ENCODE results near the gene ZDHHC8.
A peak's percentile ranks its signal among the peaks of the same experiment; 100 is the strongest.
"Not testable (repeated sequence)": the region's sequence is repeated elsewhere in the genome, so short reads cannot be mapped to it uniquely, and the experiment has no call there.

ZDHHC8 gene

GRCh38 chr22:20155330-20156041, 23.9 kb downstream of the ZDHHC8 start:
- peak; percentile 61 for DNase-seq (ENCODE audit: low read depth)
- H3K4me3 ChIP-seq (ENCODE audit: control insufficient read depth, low read depth, low read length), result peak overlapping the region; percentile 47
- TF ChIP-seq CTCF (conservative IDR thresholded peaks at IDR 0.05; ENCODE audit: control insufficient read depth, insufficient read depth, low read depth, low read length), result no peak

- TF ChIP-seq CTCF (conservative IDR thresholded peaks at IDR 0.05; ENCODE audit: control insufficient read depth, insufficient read depth, low read depth, low read length), result no peak
- DNase-seq (ENCODE audit: low read depth), result no peak
- no peak overlapping the region for H3K4me3 ChIP-seq (ENCODE audit: control insufficient read depth, low read depth, low read length)
Measured at GRCh38 chr22:20156042-20156389, 24.4 kb downstream of the ZDHHC8 start.

- peak; percentile 92 for TF ChIP-seq CTCF (conservative IDR thresholded peaks at IDR 0.05; ENCODE audit: control insufficient read depth, insufficient read depth, low read depth, low read length)
- peak; percentile 65 for DNase-seq (ENCODE audit: low read depth)
- H3K4me3 ChIP-seq (ENCODE audit: control insufficient read depth, low read depth, low read length), result no peak overlapping the region
Measured at GRCh38 chr22:20156611-20157429, 25.2 kb downstream of the ZDHHC8 start.

GRCh38 chr22:20157430-20158183, 26.0 kb downstream of the ZDHHC8 start:
- H3K4me3 ChIP-seq (ENCODE audit: control insufficient read depth, low read depth, low read length), result no peak overlapping the region
- DNase-seq (ENCODE audit: low read depth), result no peak
- TF ChIP-seq CTCF (conservative IDR thresholded peaks at IDR 0.05; ENCODE audit: control insufficient read depth, insufficient read depth, low read depth, low read length), result no peak

GRCh38 chr22:20158391-20159036, 26.9 kb downstream of the ZDHHC8 start:
- TF ChIP-seq CTCF (conservative IDR thresholded peaks at IDR 0.05; ENCODE audit: control insufficient read depth, insufficient read depth, low read depth, low read length), result no peak
- no peak for DNase-seq (ENCODE audit: low read depth)
- no peak overlapping the region for H3K4me3 ChIP-seq (ENCODE audit: control insufficient read depth, low read depth, low read length)

GRCh38 chr22:20159076-20159475, 27.5 kb downstream of the ZDHHC8 start:
- no peak for DNase-seq (ENCODE audit: low read depth)
- TF ChIP-seq CTCF (conservative IDR thresholded peaks at IDR 0.05; ENCODE audit: control insufficient read depth, insufficient read depth, low read depth, low read length), result no peak
- no peak overlapping the region for H3K4me3 ChIP-seq (ENCODE audit: control insufficient read depth, low read depth, low read length)

- not testable (repeated sequence) for H3K4me3 ChIP-seq (ENCODE audit: control insufficient read depth, low read depth, low read length); DNase-seq (ENCODE audit: low read depth)
Measured at GRCh38 chr22:20159531-20159930, 27.9 kb downstream of the ZDHHC8 start.
